Mesenchymal stem cell (in vitro differentiated cells and primary cell): ENCODE measurements around the gene URB1.

Experiments used
- DNase-seq: peaks from one replicate; pipeline ENCODE4 v3.0.0-alpha.2; 2013
- H2AFZ ChIP-seq: one replicate; pipeline ENCODE4 v1.6.1; 2013; ENCODE audit warnings: low read depth, mild to moderate bottlenecking, control low read depth, inconsistent platforms, low read length, moderate library complexity
- H2AK5ac ChIP-seq: 2 replicates; pipeline ENCODE4 v1.6.1; 2013; ENCODE audit warnings: low read length, moderate library complexity, mild to moderate bottlenecking, inconsistent platforms; ENCODE audit not compliant: severe bottlenecking
- H2BK120ac ChIP-seq: one replicate; pipeline ENCODE4 v1.6.1; 2013; ENCODE audit warnings: low read depth, mild to moderate bottlenecking, inconsistent platforms, low read length, moderate library complexity
- H2BK12ac ChIP-seq, 2 experiments: one replicate each; pipeline ENCODE4 v1.6.1; 2013; ENCODE audit warnings: inconsistent platforms in 2 of 2, low read length in 2 of 2, mild to moderate bottlenecking in 2 of 2, moderate library complexity in 2 of 2, control low read depth in 1 of 2
- H2BK15ac ChIP-seq: one replicate; pipeline ENCODE4 v1.6.1; 2013; ENCODE audit warnings: mild to moderate bottlenecking, low read depth, inconsistent platforms; ENCODE audit not compliant: poor library complexity, severe bottlenecking
- H2BK5ac ChIP-seq: 2 replicates; pipeline ENCODE4 v1.6.1; 2013; ENCODE audit warnings: low read depth, mild to moderate bottlenecking, low read length, control low read depth, inconsistent platforms; ENCODE audit not compliant: poor library complexity, severe bottlenecking
- H3K14ac ChIP-seq, 2 experiments: one replicate each; pipeline ENCODE4 v1.6.1; 2013; ENCODE audit warnings: inconsistent platforms in 2 of 2, low read length in 2 of 2, control low read depth in 1 of 2, mild to moderate bottlenecking in 1 of 2, moderate library complexity in 1 of 2
- H3K18ac ChIP-seq, 2 experiments: one replicate each; pipeline ENCODE4 v1.6.1; 2013; ENCODE audit warnings: inconsistent platforms in 2 of 2, low read length in 2 of 2, control low read depth in 1 of 2, low read depth in 1 of 2, mild to moderate bottlenecking in 1 of 2
- H3K23ac ChIP-seq, 2 experiments: one replicate each; pipeline ENCODE4 v1.6.1; 2013; ENCODE audit warnings: inconsistent platforms in 2 of 2, low read length in 2 of 2, mild to moderate bottlenecking in 2 of 2, moderate library complexity in 2 of 2, control low read depth in 1 of 2
- H3K27ac ChIP-seq: 2 replicates; pipeline ENCODE4 v1.5.1; 2013; ENCODE audit warnings: mild to moderate bottlenecking, moderate library complexity, low read length, control low read depth, inconsistent platforms; ENCODE audit not compliant: poor library complexity, severe bottlenecking
- H3K27me3 ChIP-seq, 2 experiments: 2 replicates each; pipeline versions ENCODE4 v1.6.1 to v1.7.0; 2013; ENCODE audit warnings: low read length in 2 of 2, mild to moderate bottlenecking in 2 of 2, moderate library complexity in 2 of 2, control low read depth in 1 of 2, inconsistent platforms in 1 of 2; ENCODE audit not compliant: control insufficient read depth in 1 of 2, insufficient read depth in 1 of 2
- H3K36me3 ChIP-seq, 2 experiments: 2 replicates each; pipeline versions ENCODE4 v1.6.1 to v1.7.0; 2013; ENCODE audit warnings: low read length in 2 of 2, control low read depth in 1 of 2, inconsistent platforms in 1 of 2, low read depth in 1 of 2, mild to moderate bottlenecking in 1 of 2; ENCODE audit not compliant: insufficient read depth in 2 of 2, control insufficient read depth in 1 of 2
- H3K4ac ChIP-seq, 2 experiments: one replicate each; pipeline ENCODE4 v1.6.1; 2013; ENCODE audit warnings: inconsistent platforms in 2 of 2, low read length in 2 of 2, mild to moderate bottlenecking in 2 of 2, moderate library complexity in 2 of 2, control low read depth in 1 of 2, low read depth in 1 of 2
- H3K4me1 ChIP-seq: 2 replicates; pipeline ENCODE4 v1.6.1; 2013; ENCODE audit warnings: low read depth, low read length, control low read depth; ENCODE audit not compliant: control insufficient read depth, insufficient read depth
- H3K4me2 ChIP-seq: 2 replicates; pipeline ENCODE4 v1.6.1; 2013; ENCODE audit warnings: low read length, mild to moderate bottlenecking, inconsistent platforms; ENCODE audit not compliant: poor library complexity, severe bottlenecking
- H3K4me3 ChIP-seq, 2 experiments: 2 replicates each; pipeline versions ENCODE4 v1.5.1 to v1.7.0; 2013; ENCODE audit warnings: low read length in 2 of 2, mild to moderate bottlenecking in 2 of 2, control low read depth in 1 of 2, low read depth in 1 of 2; ENCODE audit not compliant: insufficient read depth in 1 of 2
- H3K79me1 ChIP-seq: replicated peaks from 2 replicates; pipeline ENCODE4 v1.6.1; 2013; ENCODE audit warnings: mild to moderate bottlenecking, control low read depth, low read length, inconsistent platforms; ENCODE audit not compliant: poor library complexity, severe bottlenecking
- H3K9ac ChIP-seq: 2 replicates; pipeline ENCODE4 v1.7.0; 2013; ENCODE audit warnings: mild to moderate bottlenecking, low read length, moderate library complexity
- H3K9me3 ChIP-seq: 2 replicates; pipeline ENCODE4 v1.7.0; 2013; ENCODE audit warnings: mild to moderate bottlenecking, low read length; ENCODE audit not compliant: control insufficient read depth
- H4K8ac ChIP-seq: one replicate; pipeline ENCODE4 v1.6.1; 2013; ENCODE audit warnings: inconsistent platforms, mild to moderate bottlenecking, low read length, moderate library complexity
- H4K91ac ChIP-seq: one replicate; pipeline ENCODE4 v1.6.1; 2013; ENCODE audit warnings: mild to moderate bottlenecking, low read length, inconsistent platforms
- WGBS: methylation state at CpG from one replicate; pipeline ENCODE4 v1.1.7; 2013; ENCODE audit warnings: mixed read lengths; 5-methylcytosine and 5-hydroxymethylcytosine counted together

URB1 gene

GRCh38 chr21:32333953-32334673, 58.7 kb downstream of the URB1 start:
- Histone ChIP-seq H2AK5ac (peak overlapping the region; percentile 70), H2BK12ac (no peak overlapping the region), H3K27me3 (no peaks in the 10 kb centered on the region), H3K9me3 (no peaks in the 10 kb centered on the region), H3K14ac (no peak overlapping the region), H3K4ac (no peak overlapping the region), H4K8ac (no peak overlapping the region), H3K79me1 (peaks cover 25% of the 10 kb centered on the region), H4K91ac (no peak overlapping the region), H3K4me3 (no peak overlapping the region), H3K18ac (no peak overlapping the region), H2BK15ac (no peak overlapping the region), H2BK5ac (no peak overlapping the region), H3K4me1 (peaks cover 29% of the 10 kb centered on the region), H3K27ac (peak overlapping the region; percentile 65), H3K23ac (no peak overlapping the region), H3K9ac (no peak overlapping the region), H3K36me3 (peaks cover 51 to 84% of the 10 kb centered on the region in 2 experiments), H2BK120ac (no peak overlapping the region), H3K4me2 (no peak overlapping the region), H2AFZ (no peak overlapping the region)
- WGBS, result 98% methylated on average over 17 of the region's 19 CpGs
- DNase-seq, result no peak

- Histone ChIP-seq H3K9me3 (no peaks in the 10 kb centered on the region), H3K4me2 (no peak overlapping the region), H3K79me1 (peaks cover 18% of the 10 kb centered on the region), H3K9ac (no peak overlapping the region), H2AFZ (no peak overlapping the region), H3K27me3 (no peaks in the 10 kb centered on the region), H2BK5ac (no peak overlapping the region), H3K36me3 (peaks cover 47 to 73% of the 10 kb centered on the region in 2 experiments), H2BK12ac (no peak overlapping the region), H2AK5ac (no peak overlapping the region), H3K4me1 (peaks cover 29% of the 10 kb centered on the region), H3K27ac (no peak overlapping the region), H4K8ac (no peak overlapping the region), H3K23ac (no peak overlapping the region), H3K4me3 (no peak overlapping the region), H4K91ac (no peak overlapping the region), H2BK15ac (no peak overlapping the region), H2BK120ac (no peak overlapping the region), H3K14ac (no peak overlapping the region), H3K18ac (no peak overlapping the region), H3K4ac (no peak overlapping the region)
- no peak for DNase-seq
- 100% methylated on average over 1 of the region's 1 CpG for WGBS
These were observed 60.3 kb downstream of the URB1 start for GRCh38 chr21:32332463-32332951.

GRCh38 chr21:32331444-32332305, 61.1 kb downstream of the URB1 start:
- H3K14ac ChIP-seq, result peak overlapping the region in 1 of 2 experiments; percentile 18
- 98% methylated on average over 7 of the region's 9 CpGs for WGBS
- H3K4me2 ChIP-seq, result no peak overlapping the region
- H2AK5ac ChIP-seq, result peak overlapping the region; percentile 8
- H2AFZ ChIP-seq, result no peak overlapping the region
- H3K4me1 ChIP-seq, result peaks cover 22% of the 10 kb centered on the region
- no peaks in the 10 kb centered on the region for H3K9me3 ChIP-seq
- no peak overlapping the region for H4K8ac ChIP-seq
- H3K79me1 ChIP-seq, result peaks cover 18% of the 10 kb centered on the region
- H3K27me3 ChIP-seq, result no peaks in the 10 kb centered on the region
- no peak for DNase-seq
- H3K36me3 ChIP-seq, result peaks cover 40 to 71% of the 10 kb centered on the region in 2 experiments
- H2BK120ac ChIP-seq, result no peak overlapping the region
- no peak overlapping the region for H2BK12ac ChIP-seq
- no peak overlapping the region for H3K18ac ChIP-seq
- no peak overlapping the region for H3K4ac ChIP-seq
- no peak overlapping the region for H3K9ac ChIP-seq
- no peak overlapping the region for H3K23ac ChIP-seq
- no peak overlapping the region for H4K91ac ChIP-seq
- no peak overlapping the region for H3K27ac ChIP-seq
- no peak overlapping the region for H2BK5ac ChIP-seq
- no peak overlapping the region for H3K4me3 ChIP-seq
- no peak overlapping the region for H2BK15ac ChIP-seq

GRCh38 chr21:32330784-32331311, 62.0 kb downstream of the URB1 start:
- Histone ChIP-seq H3K18ac (peak overlapping the region in 1 of 2 experiments; percentile 50), H2BK12ac (no peak overlapping the region), H3K4me2 (no peak overlapping the region), H3K4me3 (no peak overlapping the region), H2BK15ac (no peak overlapping the region), H2AFZ (no peak overlapping the region), H3K23ac (no peak overlapping the region), H3K36me3 (peaks cover 39 to 71% of the 10 kb centered on the region in 2 experiments), H2BK120ac (no peak overlapping the region), H3K9me3 (no peaks in the 10 kb centered on the region), H3K9ac (peak overlapping the region; percentile 76), H3K79me1 (peaks cover 23% of the 10 kb centered on the region), H2BK5ac (no peak overlapping the region), H3K14ac (no peak overlapping the region), H4K91ac (no peak overlapping the region), H3K27ac (no peak overlapping the region), H3K4ac (no peak overlapping the region), H2AK5ac (peak overlapping the region; percentile 52), H3K4me1 (peaks cover 16% of the 10 kb centered on the region), H3K27me3 (no peaks in the 10 kb centered on the region), H4K8ac (no peak overlapping the region)
- 84% methylated on average over 4 of the region's 4 CpGs for WGBS
- DNase-seq, result no peak
